ENCODE measurements around the gene RHOB. TPM values are rescaled to one million over a fixed set of nuclear protein-coding genes. Genes with fewer than 3 reads are reported as not detected.

RHOB gene
- total and polyA plus RNA-seq, 2 of the 13 experiments (the other 11 are each of a cell fraction or from before 2014, with no cell fraction given), result 192 to 268 TPM

Small RNAs within 50 kb of the gene (small RNA-seq; reads per million reads assigned to genes)
- gene RF00019 (ENCODE audit: insufficient read depth in 2 of 3, insufficient read length in 3 of 3, low read depth in 2 of 3, low replicate concordance in 1 of 3) (0 reads per million in 3 experiments), gene RNA5SP86 (ENCODE audit: insufficient read depth in 2 of 3, insufficient read length in 3 of 3, low read depth in 2 of 3, low replicate concordance in 1 of 3) (0 reads per million in 3 experiments)

Other genes with a start within 250 kb of the RHOB start
- gene SDC1, start 221.9 kb upstream of the RHOB start, total RNA-seq (2016; rRNA removed; fragmentation: Illumina TruSeq; extraction: Trizol), result 47.5 and 119 TPM in 2 replicates
- gene SDC1, start 221.9 kb upstream of the RHOB start, polyA plus RNA-seq (2011; rRNA removed), result 108 and 113 TPM in 2 replicates
- gene PUM2, start 96.2 kb upstream of the RHOB start, total RNA-seq (2016; rRNA removed; fragmentation: Illumina TruSeq; extraction: Trizol), result 69.6 and 94.7 TPM in 2 replicates
- 61.8 and 69.8 TPM in 2 replicates for gene PUM2, start 96.2 kb upstream of the RHOB start, polyA plus RNA-seq (2011; rRNA removed)
- gene HS1BP3, start 204.0 kb downstream of the RHOB start, total RNA-seq (2016; rRNA removed; fragmentation: Illumina TruSeq; extraction: Trizol), result 22.0 and 22.8 TPM in 2 replicates
- 15.2 and 17.3 TPM in 2 replicates for gene HS1BP3, start 204.0 kb downstream of the RHOB start, polyA plus RNA-seq (2011; rRNA removed)
- 10.2 and 15.0 TPM in 2 replicates for gene GDF7, start 220.1 kb downstream of the RHOB start, total RNA-seq (2016; rRNA removed; fragmentation: Illumina TruSeq; extraction: Trizol)
- gene GDF7, start 220.1 kb downstream of the RHOB start, polyA plus RNA-seq (2011; rRNA removed), result 1.6 and 3.0 TPM in 2 replicates